Testis (tissue), 2 donors: Measurements from ENCODE around the gene SIPA1L3.

Source experiments
- CTCF ChIP-seq, 3 experiments: fragments of 450-650 bp in 2 of 3; fragments of 200-600 bp in 1 of 3; sonication (generic) in 1 of 3; IDR thresholded peaks; one replicate each; pipeline ENCODE4 v1.5.1; 2016 to 2019; ENCODE audit warnings: antibody characterized with exemption in 3 of 3, mild to moderate bottlenecking in 2 of 3, moderate library complexity in 1 of 3
- POLR2A ChIP-seq: fragments of 450-650 bp; IDR thresholded peaks from one replicate; pipeline ENCODE4 v1.6.1; 2017; ENCODE audit warnings: antibody characterized with exemption, mild to moderate bottlenecking, moderate library complexity

GRCh38 chr19:38132781-38133180 is 225.8 kb downstream of the SIPA1L3 start:
- TF ChIP-seq CTCF (IDR thresholded peaks at IDR 0.05) (no peak), POLR2A (no peak)
